ENCODE measurements around the gene TYSND1. TPM values are rescaled to one million over a fixed set of nuclear protein-coding genes. Genes with fewer than 3 reads are reported as not detected.

The TYSND1 gene
- total and polyA plus RNA-seq, 2 of the 13 experiments (the other 11 are each of a cell fraction or from before 2014, with no cell fraction given), result 3.3 to 8.9 TPM

DNA sequence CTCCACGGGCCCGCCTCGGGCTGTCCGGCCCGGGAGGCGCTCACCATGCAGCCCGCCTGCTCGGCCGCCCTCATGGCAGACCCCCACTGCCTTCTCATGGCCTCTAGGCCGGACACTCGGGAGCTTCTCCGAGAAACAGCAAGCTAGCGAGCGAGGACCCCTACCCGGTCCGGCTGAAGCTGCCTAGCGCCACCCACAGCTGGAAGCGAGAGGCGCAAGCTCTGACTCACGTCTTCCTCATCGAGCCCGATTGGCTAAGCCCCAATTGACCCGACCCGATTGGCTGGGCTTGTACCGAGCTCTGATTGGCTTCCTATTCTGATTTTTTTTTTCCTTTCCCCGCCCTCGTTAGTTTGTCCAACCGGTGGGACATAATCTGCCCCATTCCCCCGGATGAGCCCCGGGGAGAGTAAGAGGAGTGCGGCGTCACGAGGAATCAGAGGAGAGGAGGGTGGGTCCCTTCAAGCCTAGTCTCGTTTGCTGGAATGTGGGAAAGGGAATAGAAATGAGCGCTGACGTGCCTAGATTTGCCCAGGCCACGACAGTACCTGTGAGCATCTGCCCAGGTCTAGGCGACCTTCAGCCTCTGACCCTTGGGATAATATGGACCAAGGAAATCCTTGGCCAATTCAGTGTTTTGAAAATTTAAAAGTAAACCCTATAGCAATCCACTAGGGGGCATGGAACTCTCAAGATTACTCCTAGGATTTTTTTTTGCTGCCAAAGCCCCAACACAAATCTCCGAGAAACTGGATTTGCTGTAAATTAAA, at the start of gene TYSND1 (continued):
- no peak for TF ChIP-seq SP1 (IDR thresholded peaks at IDR 0.05)
- no peak; the same call in none of the 2 replicates for TF ChIP-seq SP1 (CRISPR knock-in tag; IDR thresholded peaks at IDR 0.05)
- no peak; the same call in 1 of the 2 replicates for TF ChIP-seq HIVEP1 (CRISPR knock-in tag; IDR thresholded peaks at IDR 0.05)
- TF ChIP-seq CSRNP2 (CRISPR knock-in tag; conservative IDR thresholded peaks at IDR 0.05; ENCODE audit: low read depth), result no peak
- 0 out of 2 replicates have a peak, but pooled peaks have one; percentile 69 for TF ChIP-seq CREBL2 (CRISPR knock-in tag; IDR thresholded peaks at IDR 0.05; ENCODE audit: borderline replicate concordance)
- TF ChIP-seq ATF7 (IDR thresholded peaks at IDR 0.05), result no peak
- TF ChIP-seq ATF7 (CRISPR knock-in tag; IDR thresholded peaks at IDR 0.05), result no peak; the same call in 1 of the 2 replicates
- no peak for TF ChIP-seq CC2D1A (CRISPR knock-in tag; IDR thresholded peaks at IDR 0.05)
- no peak for TF ChIP-seq CERS6 (CRISPR knock-in tag; IDR thresholded peaks at IDR 0.05)
- TF ChIP-seq ZNF501 (CRISPR knock-in tag; IDR thresholded peaks at IDR 0.05), result no peak; the same call in 1 of the 2 replicates
- TF ChIP-seq, protein P1, sequence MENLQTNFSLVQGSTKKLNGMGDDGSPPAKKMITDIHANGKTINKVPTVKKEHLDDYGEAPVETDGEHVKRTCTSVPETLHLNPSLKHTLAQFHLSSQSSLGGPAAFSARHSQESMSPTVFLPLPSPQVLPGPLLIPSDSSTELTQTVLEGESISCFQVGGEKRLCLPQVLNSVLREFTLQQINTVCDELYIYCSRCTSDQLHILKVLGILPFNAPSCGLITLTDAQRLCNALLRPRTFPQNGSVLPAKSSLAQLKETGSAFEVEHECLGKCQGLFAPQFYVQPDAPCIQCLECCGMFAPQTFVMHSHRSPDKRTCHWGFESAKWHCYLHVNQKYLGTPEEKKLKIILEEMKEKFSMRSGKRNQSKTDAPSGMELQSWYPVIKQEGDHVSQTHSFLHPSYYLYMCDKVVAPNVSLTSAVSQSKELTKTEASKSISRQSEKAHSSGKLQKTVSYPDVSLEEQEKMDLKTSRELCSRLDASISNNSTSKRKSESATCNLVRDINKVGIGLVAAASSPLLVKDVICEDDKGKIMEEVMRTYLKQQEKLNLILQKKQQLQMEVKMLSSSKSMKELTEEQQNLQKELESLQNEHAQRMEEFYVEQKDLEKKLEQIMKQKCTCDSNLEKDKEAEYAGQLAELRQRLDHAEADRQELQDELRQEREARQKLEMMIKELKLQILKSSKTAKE (CRISPR knock-in tag; IDR thresholded peaks at IDR 0.05; ENCODE audit: borderline replicate concordance), result no peak
- TF ChIP-seq RERE (CRISPR knock-in tag; IDR thresholded peaks at IDR 0.05; ENCODE audit: low read depth), result no peak
- no peak for TF ChIP-seq ZBTB38 (CRISPR knock-in tag; IDR thresholded peaks at IDR 0.05)
- TF ChIP-seq ZNF20 (CRISPR knock-in tag; IDR thresholded peaks at IDR 0.05), result no peak
- TF ChIP-seq ZNF770 (CRISPR knock-in tag; IDR thresholded peaks at IDR 0.05), result no peak; the same call in 1 of the 2 replicates
- no peak for TF ChIP-seq ZNF841 (CRISPR knock-in tag; IDR thresholded peaks at IDR 0.05; ENCODE audit: borderline replicate concordance)
- peak; percentile 93 to 96 for TF ChIP-seq POLR2A (IDR thresholded peaks at IDR 0.05; ENCODE audit: insufficient read depth in 1 of 2, low read depth in 2 of 2, low read length in 2 of 2)

Data from HepG2 (cell line).